Activated naive CD4-positive, alpha-beta T cell treated with anti-CD3 and anti-CD28 coated beads, Interleukin-2, amount 50 U/mL, for 24 hours (primary cell): ENCODE results near the gene PCDH12.
"Not testable (repeated sequence)": the region's sequence is repeated elsewhere in the genome, so short reads cannot be mapped to it uniquely, and the experiment has no call there.

ENCODE experiments used
- H3K27ac Mint-ChIP-seq: one replicate; pipeline ENCODE4 v1.8.0; 2021; ENCODE audit warnings: mild to moderate bottlenecking, mixed read lengths
- H3K27me3 Mint-ChIP-seq: one replicate; pipeline ENCODE4 v1.8.0; 2021; ENCODE audit warnings: mixed read lengths
- H3K36me3 Mint-ChIP-seq: one replicate; pipeline ENCODE4 v1.8.0; 2021; ENCODE audit warnings: mixed read lengths
- H3K4me1 Mint-ChIP-seq: one replicate; pipeline ENCODE4 v1.8.0; 2021; ENCODE audit warnings: mixed read lengths
- H3K4me3 Mint-ChIP-seq: one replicate; pipeline ENCODE4 v1.8.0; 2021; ENCODE audit warnings: mild to moderate bottlenecking, mixed read lengths
- H3K9me3 Mint-ChIP-seq: one replicate; pipeline ENCODE4 v1.8.0; 2021; ENCODE audit warnings: mixed read lengths

PCDH12 gene

GRCh38 chr5:141931694-141932093, 26.3 kb downstream of the PCDH12 start:
- H3K27ac Mint-ChIP-seq: no peak overlapping the region
- H3K9me3 Mint-ChIP-seq: no peaks in the 10 kb centered on the region
- no peaks in the 10 kb centered on the region for H3K27me3 Mint-ChIP-seq
- peaks cover 15% of the 10 kb centered on the region for H3K4me1 Mint-ChIP-seq
- no peak overlapping the region for H3K4me3 Mint-ChIP-seq
- H3K36me3 Mint-ChIP-seq: peaks cover 22% of the 10 kb centered on the region

- H3K9me3 Mint-ChIP-seq: no peaks in the 10 kb centered on the region
- H3K36me3 Mint-ChIP-seq: peaks cover 24% of the 10 kb centered on the region
- peaks cover 24% of the 10 kb centered on the region for H3K4me1 Mint-ChIP-seq
- no peak overlapping the region for H3K4me3 Mint-ChIP-seq
- H3K27ac Mint-ChIP-seq: no peak overlapping the region
- no peaks in the 10 kb centered on the region for H3K27me3 Mint-ChIP-seq
Measured at GRCh38 chr5:141929398-141930058, 28.5 kb downstream of the PCDH12 start.

GRCh38 chr5:141928051-141928450, 30.0 kb downstream of the PCDH12 start:
- no peaks in the 10 kb centered on the region for H3K27me3 Mint-ChIP-seq
- H3K27ac Mint-ChIP-seq: no peak overlapping the region

GRCh38 chr5:141926434-141926833, 31.6 kb downstream of the PCDH12 start:
- H3K4me3 Mint-ChIP-seq: peak overlapping the region; percentile 57

More at GRCh38 chr5:141928051-141928450, 30.0 kb downstream of the PCDH12 start:
- H3K9me3 Mint-ChIP-seq: no peaks in the 10 kb centered on the region
- no peak overlapping the region for H3K4me3 Mint-ChIP-seq
- H3K36me3 Mint-ChIP-seq: peaks cover 25% of the 10 kb centered on the region
- peaks cover 33% of the 10 kb centered on the region for H3K4me1 Mint-ChIP-seq

GRCh38 chr5:141923448-141924313, 34.3 kb downstream of the PCDH12 start, which contains the start of gene DELE1:
DELE1 (plus strand) TSS chr5:141923871; CDS start chr5:141923942, 71 bp downstream.
- Mint-ChIP-seq H3K4me1 (peaks cover 42% of the 10 kb centered on the region), H3K27ac (peak within 1 kb of the TSS; percentile 91), H3K36me3 (peaks cover 13% of the 10 kb centered on the region), H3K27me3 (no peaks in the 10 kb centered on the region), H3K4me3 (peak within 1 kb of the TSS; percentile 89), H3K9me3 (no peaks in the 10 kb centered on the region)

More at GRCh38 chr5:141926434-141926833, 31.6 kb downstream of the PCDH12 start:
- H3K27ac Mint-ChIP-seq: no peak overlapping the region
- H3K4me1 Mint-ChIP-seq: peaks cover 36% of the 10 kb centered on the region
- H3K9me3 Mint-ChIP-seq: no peaks in the 10 kb centered on the region
- peaks cover 23% of the 10 kb centered on the region for H3K36me3 Mint-ChIP-seq
- H3K27me3 Mint-ChIP-seq: no peaks in the 10 kb centered on the region

- peak overlapping the region; percentile 89 for H3K4me3 Mint-ChIP-seq
- not testable (repeated sequence) for H3K9me3 Mint-ChIP-seq, H3K27me3 Mint-ChIP-seq
- H3K4me1 Mint-ChIP-seq: peaks cover 38% of the 10 kb centered on the region
- H3K27ac Mint-ChIP-seq: peak overlapping the region; percentile 51
- peaks cover 12% of the 10 kb centered on the region for H3K36me3 Mint-ChIP-seq
Measured at GRCh38 chr5:141922827-141923447, 35.1 kb downstream of the PCDH12 start.

- Mint-ChIP-seq H3K4me1 (peaks cover 22% of the 10 kb centered on the region), H3K27ac (no peak overlapping the region), H3K9me3 (no peaks in the 10 kb centered on the region), H3K4me3 (no peak overlapping the region), H3K27me3 (peaks cover 3% of the 10 kb centered on the region), H3K36me3 (peaks cover 6% of the 10 kb centered on the region)
Measured at GRCh38 chr5:141920771-141921170, 37.2 kb downstream of the PCDH12 start.

GRCh38 chr5:141919218-141920119, 38.5 kb downstream of the PCDH12 start:
- H3K4me3 Mint-ChIP-seq: no peak overlapping the region
- H3K36me3 Mint-ChIP-seq: peaks cover 1% of the 10 kb centered on the region
- H3K27me3 Mint-ChIP-seq: peaks cover 7% of the 10 kb centered on the region
- H3K4me1 Mint-ChIP-seq: peaks cover 21% of the 10 kb centered on the region
- peak overlapping the region; percentile 5 for H3K27ac Mint-ChIP-seq
- H3K9me3 Mint-ChIP-seq: no peaks in the 10 kb centered on the region

GRCh38 chr5:141917760-141918159, 40.2 kb downstream of the PCDH12 start:
- Mint-ChIP-seq H3K4me1 (peaks cover 21% of the 10 kb centered on the region), H3K36me3 (no peaks in the 10 kb centered on the region), H3K9me3 (no peaks in the 10 kb centered on the region), H3K27me3 (peaks cover 13% of the 10 kb centered on the region), H3K27ac (no peak overlapping the region), H3K4me3 (no peak overlapping the region)

GRCh38 chr5:141916522-141916921, 41.5 kb downstream of the PCDH12 start:
- Mint-ChIP-seq H3K27ac (no peak overlapping the region), H3K9me3 (no peaks in the 10 kb centered on the region), H3K36me3 (no peaks in the 10 kb centered on the region), H3K4me3 (no peak overlapping the region), H3K27me3 (peaks cover 14% of the 10 kb centered on the region), H3K4me1 (peaks cover 20% of the 10 kb centered on the region)

- Mint-ChIP-seq H3K4me3 (no peak overlapping the region), H3K4me1 (peaks cover 15% of the 10 kb centered on the region), H3K9me3 (no peaks in the 10 kb centered on the region), H3K27ac (no peak overlapping the region), H3K27me3 (peaks cover 14% of the 10 kb centered on the region), H3K36me3 (no peaks in the 10 kb centered on the region)
Measured at GRCh38 chr5:141915881-141916336, 42.1 kb downstream of the PCDH12 start.

- H3K4me1 Mint-ChIP-seq: peaks cover 15% of the 10 kb centered on the region
- no peaks in the 10 kb centered on the region for H3K36me3 Mint-ChIP-seq
- peak overlapping the region; percentile 65 for H3K4me3 Mint-ChIP-seq
- peaks cover 14% of the 10 kb centered on the region for H3K27me3 Mint-ChIP-seq
- H3K27ac Mint-ChIP-seq: no peak overlapping the region
- no peaks in the 10 kb centered on the region for H3K9me3 Mint-ChIP-seq
Measured at GRCh38 chr5:141914797-141915196, 43.2 kb downstream of the PCDH12 start.

GRCh38 chr5:141914199-141914743, 43.7 kb downstream of the PCDH12 start:
- Mint-ChIP-seq H3K36me3 (no peaks in the 10 kb centered on the region), H3K4me1 (peaks cover 15% of the 10 kb centered on the region), H3K4me3 (peak overlapping the region; percentile 72), H3K27ac (no peak overlapping the region), H3K27me3 (peaks cover 14% of the 10 kb centered on the region), H3K9me3 (no peaks in the 10 kb centered on the region)

- peak overlapping the region; percentile 72 for H3K4me3 Mint-ChIP-seq
- no peaks in the 10 kb centered on the region for H3K36me3 Mint-ChIP-seq
- H3K9me3 Mint-ChIP-seq: no peaks in the 10 kb centered on the region
- peaks cover 14% of the 10 kb centered on the region for H3K27me3 Mint-ChIP-seq
- H3K27ac Mint-ChIP-seq: no peak overlapping the region
- peaks cover 15% of the 10 kb centered on the region for H3K4me1 Mint-ChIP-seq
Measured at GRCh38 chr5:141913560-141914198, 44.3 kb downstream of the PCDH12 start.
